A673 (cell line): ENCODE data around the gene RAPGEF5. TPM values are rescaled to one million over a fixed set of nuclear protein-coding genes. Genes with fewer than 3 reads are reported as not detected.

ENCODE experiments used
- BruUV-seq: library from RNA; stranded (reverse); fragments of 400-500 nt; replicated peaks from 2 replicates; lab custom pipeline; 2021; lab: Mats Ljungman, UMichigan
- CTCF ChIA-PET: fragments of 300-600 bp; sonication (Branson Sonifier 250); formaldehyde crosslinking; loops from one replicate; lab custom pipeline; 2022; ENCODE audit warnings: antibody characterized with exemption; lab: Charles Lee
- POLR2A ChIA-PET: fragments of 300-600 bp; sonication (Branson Sonifier 250); formaldehyde crosslinking; loops from one replicate; lab custom pipeline; 2022; ENCODE audit warnings: antibody characterized with exemption; ENCODE audit not compliant: low non-redundant PET; lab: Charles Lee
- DNase-seq: peaks from one replicate; pipeline ENCODE4 v3.0.0-alpha.2; 2015; ENCODE audit warnings: low spot score
- H3K27ac ChIP-seq: fragments of 200-600 bp; sonication (generic); 2 replicates; pipeline ENCODE4 v1.5.1; 2016; ENCODE audit warnings: mixed run types, low read depth, mild to moderate bottlenecking, mixed read lengths, antibody characterized with exemption, low read length; ENCODE audit not compliant: poor library complexity, severe bottlenecking
- H3K27me3 ChIP-seq: fragments of 200-600 bp; sonication (generic); replicated peaks from 2 replicates; pipeline ENCODE4 v1.6.1; 2017; ENCODE audit warnings: mixed run types, low read depth, mild to moderate bottlenecking, mixed read lengths, antibody characterized with exemption, low read length; ENCODE audit not compliant: insufficient read depth, poor library complexity
- H3K36me3 ChIP-seq: fragments of 200-600 bp; sonication (generic); 2 replicates; pipeline ENCODE4 v1.6.1; 2016; ENCODE audit warnings: mixed run types, mild to moderate bottlenecking, mixed read lengths, antibody characterized with exemption, low read length; ENCODE audit not compliant: insufficient read depth, poor library complexity, severe bottlenecking
- H3K4me1 ChIP-seq: fragments of 200-600 bp; sonication (generic); 2 replicates; pipeline ENCODE4 v1.6.1; 2017; ENCODE audit warnings: mixed run types, mild to moderate bottlenecking, mixed read lengths, antibody characterized with exemption, low read length; ENCODE audit not compliant: insufficient read depth, poor library complexity, severe bottlenecking
- H3K4me3 ChIP-seq: fragments of 200-600 bp; sonication (generic); 2 replicates; pipeline ENCODE4 v1.5.1; 2016; ENCODE audit warnings: low read depth, mixed run types, mild to moderate bottlenecking, mixed read lengths, low read length; ENCODE audit not compliant: poor library complexity, severe bottlenecking
- H3K9me3 ChIP-seq: fragments of 200-600 bp; sonication (generic); 2 replicates; pipeline ENCODE4 v1.6.1; 2016; ENCODE audit warnings: mixed run types, low read depth, mild to moderate bottlenecking, mixed read lengths, antibody characterized with exemption, low read length; ENCODE audit not compliant: poor library complexity, severe bottlenecking
- EZH2 ChIP-seq: fragments of 200-600 bp; sonication (generic); IDR thresholded peaks from 2 replicates; pipeline ENCODE4 v1.6.1; 2017; ENCODE audit warnings: borderline replicate concordance, low read depth, mild to moderate bottlenecking, mixed read lengths, antibody characterized with exemption, low read length; ENCODE audit not compliant: poor library complexity, severe bottlenecking
- intact Hi-C: fragments of 100-400 bp; cut with micrococcal nuclease; formaldehyde crosslinking; loops from one replicate; pipeline ENCODE4 v1.10.0; 2022; ENCODE audit not compliant: unreplicated experiment
- total RNA-seq: library from RNA; stranded (reverse); gene quantifications from 2 replicates; pipeline ENCODE4 v1.2.3, GENCODE V29; 2021
- TF ChIP-seq, protein P1 (sequence below): fragments of 300-800, 200-600 bp; sonication (generic); conservative IDR thresholded peaks from 2 replicates; pipeline ENCODE4 v1.5.1; 2017; ENCODE audit warnings: low read depth, mild to moderate bottlenecking, antibody characterized with exemption, low read length, moderate library complexity, mixed read lengths

Gene RAPGEF5
- total RNA-seq, 1 experiment from 2014 or later, result 10.7 TPM

DNA sequence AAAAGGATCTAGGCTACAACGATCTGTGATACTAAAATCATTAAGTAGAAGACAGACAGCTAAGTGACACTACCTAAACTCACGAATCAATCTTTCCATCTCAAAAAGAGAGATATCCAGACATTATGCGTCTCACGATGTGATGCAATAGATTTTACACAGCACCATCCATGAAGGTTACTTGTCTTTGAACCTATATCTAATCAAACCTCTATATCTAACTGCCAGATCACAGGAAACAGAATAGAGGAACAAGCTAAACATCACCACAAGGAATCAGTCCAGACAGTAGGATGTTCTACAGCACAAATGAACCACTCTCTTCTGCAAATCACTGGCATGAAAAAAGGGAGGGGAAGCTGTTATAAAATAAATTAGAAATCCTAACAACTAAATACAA lies 4.1 kb downstream of the RAPGEF5 start:
- DNase-seq, result no peak
- CTCF ChIA-PET, result no interaction called here
- intact Hi-C loops, result no loop called here
- no peak overlapping the region for H3K27ac ChIP-seq
- no peaks in the 10 kb centered on the region for H3K27me3 ChIP-seq
- H3K4me1 ChIP-seq, result peaks cover 4% of the 10 kb centered on the region
- TF ChIP-seq, protein P1, sequence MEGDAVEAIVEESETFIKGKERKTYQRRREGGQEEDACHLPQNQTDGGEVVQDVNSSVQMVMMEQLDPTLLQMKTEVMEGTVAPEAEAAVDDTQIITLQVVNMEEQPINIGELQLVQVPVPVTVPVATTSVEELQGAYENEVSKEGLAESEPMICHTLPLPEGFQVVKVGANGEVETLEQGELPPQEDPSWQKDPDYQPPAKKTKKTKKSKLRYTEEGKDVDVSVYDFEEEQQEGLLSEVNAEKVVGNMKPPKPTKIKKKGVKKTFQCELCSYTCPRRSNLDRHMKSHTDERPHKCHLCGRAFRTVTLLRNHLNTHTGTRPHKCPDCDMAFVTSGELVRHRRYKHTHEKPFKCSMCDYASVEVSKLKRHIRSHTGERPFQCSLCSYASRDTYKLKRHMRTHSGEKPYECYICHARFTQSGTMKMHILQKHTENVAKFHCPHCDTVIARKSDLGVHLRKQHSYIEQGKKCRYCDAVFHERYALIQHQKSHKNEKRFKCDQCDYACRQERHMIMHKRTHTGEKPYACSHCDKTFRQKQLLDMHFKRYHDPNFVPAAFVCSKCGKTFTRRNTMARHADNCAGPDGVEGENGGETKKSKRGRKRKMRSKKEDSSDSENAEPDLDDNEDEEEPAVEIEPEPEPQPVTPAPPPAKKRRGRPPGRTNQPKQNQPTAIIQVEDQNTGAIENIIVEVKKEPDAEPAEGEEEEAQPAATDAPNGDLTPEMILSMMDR, result no peak
- TF ChIP-seq EZH2, result no peak
- no peaks in the 10 kb centered on the region for H3K36me3 ChIP-seq
- H3K9me3 ChIP-seq, result no peaks in the 10 kb centered on the region
- no TSS peak for BruUV-seq
- POLR2A ChIA-PET, result no interaction called here
- no peak overlapping the region for H3K4me3 ChIP-seq

DNA sequence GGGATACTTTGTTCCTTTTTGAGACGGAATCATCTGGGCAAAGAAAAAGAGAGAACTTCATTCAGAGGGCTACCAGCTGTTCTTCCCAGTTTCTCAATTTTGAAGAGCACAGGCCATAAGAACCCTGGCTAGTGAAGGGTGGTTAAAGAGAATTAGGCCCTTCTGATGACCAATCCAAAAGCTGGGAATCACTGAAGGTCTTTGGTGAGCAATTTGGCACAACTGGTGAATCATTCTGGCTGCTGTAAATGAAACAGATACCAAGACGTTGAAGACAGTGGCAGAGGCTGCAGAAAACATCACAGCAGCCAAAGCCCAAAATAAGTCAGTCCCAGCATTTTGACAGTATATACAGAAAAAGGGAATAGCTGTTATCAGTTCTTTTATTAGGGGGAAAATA lies 5.1 kb downstream of the RAPGEF5 start:
- H3K4me1 ChIP-seq, result peaks cover 4% of the 10 kb centered on the region
- POLR2A ChIA-PET, result no interaction called here
- TF ChIP-seq EZH2, result no peak
- TF ChIP-seq, protein P1, result no peak
- intact Hi-C loops, result no loop called here
- no peaks in the 10 kb centered on the region for H3K27me3 ChIP-seq
- CTCF ChIA-PET, result no interaction called here
- no peak overlapping the region for H3K27ac ChIP-seq
- BruUV-seq, result no TSS peak
- H3K9me3 ChIP-seq, result no peaks in the 10 kb centered on the region
- no peaks in the 10 kb centered on the region for H3K36me3 ChIP-seq
- no peak for DNase-seq
- H3K4me3 ChIP-seq, result no peak overlapping the region

- intact Hi-C loops, result no loop called here
- DNase-seq, result no peak
- Histone ChIP-seq H3K27me3 (no peaks in the 10 kb centered on the region), H3K9me3 (no peaks in the 10 kb centered on the region), H3K4me1 (peaks cover 3% of the 10 kb centered on the region), H3K4me3 (no peak overlapping the region), H3K27ac (no peak overlapping the region), H3K36me3 (no peaks in the 10 kb centered on the region)
- no TSS peak for BruUV-seq
- POLR2A ChIA-PET, result interaction anchor here (0.5 kb wide), 1 partner anchor 31 kb away, joined by 6 read pairs; no protein-coding TSS in a partner anchor
- CTCF ChIA-PET, result interaction anchor here (0.6 kb wide), 1 partner anchor 219 kb away, joined by 4 read pairs; no protein-coding TSS in a partner anchor
- TF ChIP-seq EZH2, result no peak
- TF ChIP-seq, protein P1, result no peak
Measured at GRCh38 chr7:22351329-22351692, 5.6 kb downstream of the RAPGEF5 start.
